ENCODE measurements around the gene LIN37.

GRCh38 chr19:35755131-35755549, 6.8 kb downstream of the LIN37 start:
- TF ChIP-seq POLR2A (IDR thresholded peaks at IDR 0.05; ENCODE audit: low read depth, low read length): no peak
- no peak for TF ChIP-seq CTCF (IDR thresholded peaks at IDR 0.05; ENCODE audit: extremely low read depth in 1 of 2, insufficient read depth in 1 of 2, low read depth in 1 of 2, low read length in 2 of 2)
- no peak for TF ChIP-seq GATA2 (IDR thresholded peaks at IDR 0.05; ENCODE audit: insufficient read depth, insufficient read length, low read depth, low read length)
- TF ChIP-seq MAX (IDR thresholded peaks at IDR 0.05; ENCODE audit: insufficient read depth, insufficient read length): no peak
- no peak for TF ChIP-seq FOS (IDR thresholded peaks at IDR 0.05; ENCODE audit: borderline replicate concordance, insufficient read depth, low read length)
- no peak for TF ChIP-seq JUN (IDR thresholded peaks at IDR 0.05; ENCODE audit: borderline replicate concordance, insufficient read depth, insufficient read length, low read depth)
- TF ChIP-seq EZH2 (IDR thresholded peaks at IDR 0.05; ENCODE audit: borderline replicate concordance, low read depth, low read length, severe bottlenecking): no peak
- no peak for TF ChIP-seq POLR2AphosphoS5 (IDR thresholded peaks at IDR 0.05; ENCODE audit: insufficient read depth, low read depth, low read length)

Measured in endothelial cell of umbilical vein (primary cell).